HG03439 (cell line): ENCODE results near the gene SRRM3.
"Not testable (repeated sequence)": the region's sequence is repeated elsewhere in the genome, so short reads cannot be mapped to it uniquely, and the experiment has no call there.

Source experiments
- ATAC-seq: cut with Tn5 transposase; IDR thresholded peaks from one replicate; pipeline ENCODE4 v1.9.1; 2021; ENCODE audit warnings: mild to moderate bottlenecking, moderate library complexity; ENCODE audit not compliant: unreplicated experiment

Gene SRRM3

GRCh38 chr7:76189276-76189675 is 12.4 kb upstream of the SRRM3 start:
- no peak for ATAC-seq

- ATAC-seq: no peak
These were observed 9.9 kb upstream of the SRRM3 start for GRCh38 chr7:76191783-76192240.

GRCh38 chr7:76193466-76193865 is 8.2 kb upstream of the SRRM3 start:
- no peak for ATAC-seq

- no peak for ATAC-seq
These were observed 7.8 kb upstream of the SRRM3 start for GRCh38 chr7:76193883-76194282.

DNA sequence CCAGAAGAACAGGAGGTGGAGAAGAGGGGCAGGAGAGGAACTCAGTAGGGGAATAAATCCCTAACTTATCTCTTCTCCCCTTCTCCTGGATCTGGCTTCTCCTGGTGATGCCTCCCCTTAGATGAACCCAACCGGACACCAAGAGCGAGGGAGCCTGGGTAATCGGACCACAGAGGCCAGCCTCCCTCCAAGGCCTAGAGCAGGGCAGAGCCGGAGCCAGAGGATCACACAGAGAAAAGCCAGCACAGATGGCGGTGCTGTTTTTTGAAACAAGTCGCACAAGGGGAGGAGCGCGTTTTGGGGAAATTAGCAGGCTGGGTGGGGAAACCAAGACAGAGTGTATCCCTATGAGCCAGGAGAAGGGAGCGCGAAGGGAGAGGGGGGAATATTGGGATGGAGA is 4.9 kb upstream of the SRRM3 start:
- no peak for ATAC-seq

GRCh38 chr7:76198202-76198601 is 3.5 kb upstream of the SRRM3 start:
- ATAC-seq: no peak

GRCh38 chr7:76202666-76203030 is 952 bp downstream of the SRRM3 start:
- no peak for ATAC-seq

- no peak for ATAC-seq
These were observed 2.5 kb downstream of the SRRM3 start for GRCh38 chr7:76204147-76204546.

- ATAC-seq: no peak
These were observed 4.9 kb downstream of the SRRM3 start for GRCh38 chr7:76206633-76207032.

- no peak for ATAC-seq
These were observed 7.6 kb downstream of the SRRM3 start for GRCh38 chr7:76209310-76209709.

- ATAC-seq: no peak
These were observed 9.5 kb downstream of the SRRM3 start for GRCh38 chr7:76211216-76211615.

DNA sequence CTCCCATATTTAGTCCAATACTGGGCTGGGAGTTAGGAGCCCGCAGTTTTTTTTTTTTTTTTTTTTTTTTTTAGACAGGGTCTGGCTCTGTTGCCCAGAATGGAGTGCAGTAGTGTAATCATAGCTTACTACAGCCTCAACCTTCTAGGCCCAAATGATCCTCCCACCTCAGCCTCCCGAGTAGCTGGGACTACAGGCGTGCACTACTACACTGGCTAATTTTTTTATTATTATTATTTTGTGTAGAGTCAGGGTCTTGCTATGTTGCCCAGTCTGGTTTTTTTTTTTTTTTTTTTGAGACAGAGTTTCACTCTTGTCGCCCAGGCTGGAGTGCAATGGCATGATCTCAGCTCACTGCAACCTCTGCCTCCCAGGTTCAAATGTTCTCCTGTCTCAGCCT is 13.7 kb downstream of the SRRM3 start:
- not testable (repeated sequence) for ATAC-seq

DNA sequence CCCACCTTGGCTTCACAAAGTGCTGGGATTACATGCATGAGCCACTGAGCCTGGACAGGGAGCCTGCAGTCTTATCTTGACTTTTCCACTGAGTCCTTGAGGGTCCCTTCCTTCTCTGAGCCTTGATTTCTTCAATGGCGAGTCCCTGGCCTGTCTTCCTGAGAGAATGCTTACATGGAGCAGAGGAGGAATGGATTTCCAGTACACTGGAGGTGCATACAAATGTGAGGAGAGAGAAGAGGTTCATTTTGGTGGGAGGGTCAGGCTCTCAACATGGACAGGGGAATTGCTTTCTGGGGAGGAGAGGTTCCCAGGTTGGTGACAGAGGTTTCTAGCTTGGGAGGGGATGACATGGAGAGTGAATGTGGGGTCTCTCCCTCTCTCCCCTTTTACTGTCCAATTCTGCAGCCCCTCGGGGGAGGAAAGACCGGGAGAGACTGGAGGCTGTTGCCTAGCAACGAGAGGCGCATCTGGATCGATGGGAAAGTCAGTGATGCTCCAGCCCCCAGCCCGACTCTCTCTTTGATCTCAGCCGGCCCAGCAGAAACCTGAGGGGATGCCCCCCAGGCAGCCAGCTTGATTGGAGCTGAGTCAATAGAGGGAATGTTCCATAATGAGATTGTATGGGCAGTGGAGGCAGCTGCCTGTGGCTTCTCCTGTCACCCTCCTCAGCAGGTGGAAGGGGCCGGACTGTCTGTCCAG is 14.8 kb downstream of the SRRM3 start:
- ATAC-seq: no peak

- no peak for ATAC-seq
These were observed 16.4 kb downstream of the SRRM3 start for GRCh38 chr7:76217942-76218566.

GRCh38 chr7:76220185-76221057 is 18.7 kb downstream of the SRRM3 start:
- ATAC-seq: no peak

- no peak for ATAC-seq
These were observed 20.6 kb downstream of the SRRM3 start for GRCh38 chr7:76222333-76222732.

DNA sequence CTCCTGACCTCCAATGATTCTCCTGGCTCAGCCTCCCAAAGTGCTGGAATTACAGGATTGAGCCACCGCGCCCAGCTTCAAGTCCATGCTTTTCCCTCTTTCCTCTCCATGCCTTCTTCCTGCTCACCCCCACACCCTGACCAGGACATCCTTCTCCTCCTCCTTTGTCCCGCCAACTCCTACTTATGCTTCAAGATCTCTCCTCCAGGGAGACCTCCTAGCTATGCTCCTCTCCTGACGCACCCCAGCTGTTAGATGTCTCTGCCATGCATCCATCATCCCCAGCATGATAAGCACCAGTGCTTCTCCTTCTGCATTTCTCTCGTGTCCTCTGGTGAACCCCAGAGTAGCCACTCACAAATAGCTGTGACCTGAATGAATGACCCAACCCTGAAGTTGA is 21.1 kb downstream of the SRRM3 start:
- ATAC-seq: no peak

DNA sequence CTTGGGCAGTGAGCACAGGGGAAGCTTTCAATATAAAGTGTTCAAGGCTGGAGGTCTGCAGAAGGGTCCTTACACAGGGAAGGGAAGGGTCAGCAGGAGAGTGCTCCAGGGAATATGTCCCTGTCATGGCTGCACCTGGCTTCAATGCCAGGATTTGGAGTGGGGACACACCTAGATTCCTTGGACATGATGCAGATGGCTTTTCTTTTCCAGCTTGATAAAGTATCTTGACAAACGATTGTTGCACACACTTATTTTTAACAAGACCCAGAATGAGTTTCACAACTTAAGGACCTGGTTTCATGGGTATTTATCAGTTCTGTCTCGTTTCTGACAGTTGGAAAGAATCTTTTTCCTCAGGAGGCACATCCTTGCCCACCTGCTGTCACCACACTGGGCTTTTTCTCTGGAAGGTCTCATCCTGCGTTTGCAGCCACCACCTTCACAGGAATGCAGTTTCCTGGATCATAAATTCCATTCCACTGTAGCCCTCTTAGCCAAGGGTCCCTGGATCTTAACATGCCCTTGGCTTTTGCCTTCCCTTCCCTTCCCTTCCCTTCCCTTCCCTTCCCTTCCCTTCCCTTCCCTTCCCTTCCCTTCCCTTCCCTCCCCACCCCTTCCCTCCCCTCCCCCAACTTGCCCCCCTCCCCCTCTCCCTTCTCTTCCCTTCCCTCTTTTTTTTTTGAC is 21.7 kb downstream of the SRRM3 start:
- ATAC-seq: no peak

- ATAC-seq: no peak
These were observed 23.0 kb downstream of the SRRM3 start for GRCh38 chr7:76224695-76225094.

DNA sequence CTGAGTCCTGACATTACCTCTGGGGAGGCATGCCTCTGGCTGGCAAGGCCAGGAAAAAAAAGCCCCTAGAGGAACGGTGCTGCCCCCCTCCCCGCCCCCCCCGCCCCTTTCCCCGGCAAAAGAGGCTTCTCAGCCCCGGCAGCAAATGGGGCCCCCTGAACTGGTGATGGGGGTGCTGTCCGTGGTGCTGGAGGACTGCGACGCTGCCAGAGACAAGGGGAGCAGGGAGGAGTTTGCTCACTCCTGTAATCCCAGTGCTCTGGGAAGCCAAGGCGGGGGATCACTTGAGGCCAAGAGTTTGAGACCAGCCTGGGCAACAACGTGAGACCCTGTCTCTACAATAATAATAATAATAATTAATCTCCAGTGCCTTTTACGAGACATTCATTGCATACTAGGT is 23.7 kb downstream of the SRRM3 start:
- no peak for ATAC-seq

DNA sequence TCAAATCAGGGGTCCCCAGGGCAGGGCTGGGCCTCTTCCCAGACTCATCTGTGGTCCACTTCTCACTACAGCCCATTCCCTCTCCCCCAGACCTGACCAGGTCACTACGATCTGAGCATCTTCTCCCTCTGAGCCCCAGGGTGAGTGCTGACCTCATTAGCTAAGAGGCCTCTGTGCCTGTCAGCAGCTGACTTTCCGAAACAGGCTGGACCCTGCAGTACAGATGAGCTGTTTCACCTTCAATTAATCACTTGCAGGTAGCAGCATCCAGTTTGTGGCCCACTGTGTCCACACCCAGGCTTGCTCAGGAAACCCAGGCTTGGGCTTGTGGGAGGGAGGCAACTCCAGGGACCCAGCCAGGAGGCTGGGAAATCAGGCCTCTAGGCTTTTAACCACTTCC is 24.3 kb downstream of the SRRM3 start:
- no peak for ATAC-seq
